Activated CD4-positive, alpha-beta T cell treated with anti-CD3 and anti-CD28 coated beads, Interleukin-2, amount 50 U/mL, for 4 hours (primary cell): Measurements from ENCODE around the gene ID3.
"Not testable (repeated sequence)": the region's sequence is repeated elsewhere in the genome, so short reads cannot be mapped to it uniquely, and the experiment has no call there.

ENCODE experiments used
- DNase-seq, 2 experiments: peaks; one replicate each; pipeline ENCODE4 v3.0.0-alpha.2; 2020

The ID3 gene

DNA sequence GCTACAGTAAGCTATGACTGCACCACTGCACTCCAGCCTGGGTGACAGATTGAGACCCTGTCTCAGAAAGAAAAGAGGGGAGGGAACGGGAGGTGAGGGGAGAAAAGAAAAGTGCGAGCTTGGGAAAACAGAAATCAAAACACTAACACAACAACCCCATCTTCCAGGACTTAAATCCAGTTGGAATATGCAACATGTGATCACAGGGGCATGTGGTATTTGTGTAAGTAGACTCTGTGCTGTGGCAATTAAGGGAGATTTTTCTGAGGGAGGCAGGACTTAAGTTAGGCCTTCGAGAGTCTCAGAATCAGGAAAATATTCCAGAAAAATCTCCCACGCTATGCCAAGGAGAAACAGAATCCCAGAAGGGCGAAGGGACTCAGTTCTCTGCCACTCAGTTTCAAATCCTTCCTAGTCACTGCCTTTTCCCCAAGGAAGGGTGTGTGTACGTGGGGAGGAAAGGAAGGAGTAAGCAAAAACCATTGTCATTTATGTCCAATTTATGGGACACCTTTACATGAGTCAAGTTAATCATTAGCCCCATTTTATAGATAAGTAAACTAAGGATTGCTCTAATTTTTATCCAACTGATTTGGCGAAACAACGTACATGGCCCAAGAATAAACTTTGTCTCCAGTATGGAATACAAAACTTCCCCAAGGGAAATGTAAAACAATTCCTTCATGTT is 12.3 kb downstream of the ID3 start:
- DNase-seq: no peak

DNA sequence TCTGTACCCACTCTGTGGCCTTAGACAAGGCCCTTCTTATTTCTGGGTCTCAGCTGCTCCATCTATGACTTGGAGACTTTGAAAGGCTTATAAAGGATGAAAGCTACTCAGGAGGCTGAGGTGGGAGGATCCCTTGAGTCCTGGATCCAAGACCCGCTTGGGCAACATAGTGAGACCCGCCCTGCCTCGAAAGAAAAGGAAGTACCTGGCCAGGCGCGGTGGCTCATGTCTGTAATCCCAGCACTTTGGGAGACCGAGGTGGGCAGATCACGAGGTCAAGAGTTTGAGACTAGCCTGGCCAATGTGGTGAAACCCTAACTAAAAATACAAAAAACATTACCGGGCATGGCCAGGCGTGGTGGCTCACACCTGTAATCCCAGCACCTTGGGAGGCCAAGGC is 13.4 kb downstream of the ID3 start:
- DNase-seq: no peak

DNA sequence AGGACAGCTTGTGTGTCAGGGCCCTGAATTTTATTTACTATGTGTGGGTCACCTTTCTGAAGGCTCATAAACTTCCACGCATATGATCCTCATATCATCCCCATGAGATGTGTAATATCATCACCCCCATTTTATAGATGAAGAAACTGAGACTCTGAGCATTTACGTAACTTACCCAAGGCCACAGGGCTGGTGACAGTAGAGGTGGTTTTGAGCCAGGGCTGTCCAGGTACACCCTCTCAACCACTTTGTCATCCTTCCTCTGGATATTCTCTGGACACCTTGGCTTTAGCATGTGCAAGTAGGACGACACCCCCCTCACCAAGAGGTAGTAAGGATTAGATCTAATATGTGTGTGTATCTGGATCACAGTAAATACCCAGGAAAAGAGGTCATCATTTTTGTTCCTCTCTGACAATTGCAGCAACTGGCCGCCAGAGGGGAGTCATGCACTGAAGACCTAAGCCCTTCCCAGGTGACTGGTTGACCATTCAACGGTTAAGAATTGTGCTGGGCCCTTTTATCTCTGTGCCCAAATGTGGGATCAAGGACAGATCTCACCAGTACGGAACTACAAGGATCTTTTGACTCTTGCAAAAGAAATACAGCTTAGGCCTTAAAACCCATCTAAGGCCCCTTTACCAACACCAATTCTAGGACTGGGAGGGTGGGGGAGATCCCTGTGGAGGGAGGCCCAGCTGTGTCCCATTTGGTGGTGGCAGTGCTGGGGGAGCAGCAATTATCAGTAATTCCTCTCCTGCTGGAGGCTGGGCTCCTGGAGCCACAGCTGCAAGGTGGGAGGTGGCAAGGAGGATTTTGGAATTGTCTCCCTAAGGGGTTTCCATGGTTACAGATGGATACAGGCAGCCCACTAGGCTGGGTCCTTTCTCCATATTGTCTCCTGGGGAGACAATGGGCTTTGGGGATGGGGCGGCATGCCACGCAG is 14.6 kb downstream of the ID3 start:
- DNase-seq: peak; percentile 65 to 69

DNA sequence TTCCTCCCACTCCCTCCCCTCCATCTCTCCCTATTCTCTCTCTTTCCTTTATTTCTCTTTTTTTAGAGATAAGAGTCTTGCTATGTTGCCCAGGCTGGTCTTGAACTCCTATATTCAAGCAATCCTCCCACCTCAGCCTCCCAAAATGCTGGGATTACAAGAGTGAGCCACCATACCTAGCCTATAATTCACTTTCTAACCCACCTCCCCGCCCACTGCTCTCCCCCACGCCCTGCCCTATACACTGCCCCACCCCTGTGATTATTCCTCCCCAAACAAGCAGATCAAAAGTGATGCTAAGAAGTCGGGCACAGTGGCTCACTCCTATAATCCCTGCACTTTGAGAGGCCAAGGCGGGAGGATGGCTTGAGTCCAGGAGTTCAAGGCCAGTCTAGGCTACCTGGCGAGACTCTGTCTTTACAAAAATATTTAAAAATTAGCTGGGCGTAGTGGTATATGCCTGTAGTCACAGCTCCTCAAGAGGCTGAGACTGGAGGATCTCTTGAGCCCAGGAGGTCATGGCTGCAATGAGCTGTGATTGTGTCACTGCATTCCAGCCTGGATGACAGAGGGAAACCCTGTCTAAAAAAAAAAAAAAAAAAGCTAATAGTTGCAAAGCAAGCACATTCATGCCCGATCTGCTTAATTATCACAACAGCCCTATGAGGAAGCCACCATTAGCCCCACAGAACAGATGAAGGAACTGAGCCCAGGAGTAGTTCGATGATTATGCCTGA is 15.4 kb downstream of the ID3 start:
- no peak for DNase-seq

DNA sequence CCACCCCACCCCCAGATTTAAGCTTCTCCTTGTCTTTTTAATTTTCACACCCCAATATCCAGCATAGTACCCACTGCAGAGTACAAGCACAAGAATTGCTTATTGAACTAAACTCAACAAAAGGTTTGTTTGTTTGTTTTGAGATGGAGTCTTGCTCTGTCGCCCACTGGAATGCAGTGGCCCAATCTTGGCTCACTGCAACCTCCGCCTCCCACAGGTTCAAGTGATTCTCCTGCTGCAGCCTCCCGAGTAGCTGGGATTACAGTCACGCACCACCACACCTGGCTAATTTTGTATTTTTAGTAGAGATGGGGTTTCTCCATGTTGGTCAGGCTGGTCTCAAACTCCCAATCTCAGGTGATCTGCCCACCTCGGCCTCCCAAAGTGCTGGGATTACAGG is 16.4 kb downstream of the ID3 start:
- DNase-seq: not testable (repeated sequence)

DNA sequence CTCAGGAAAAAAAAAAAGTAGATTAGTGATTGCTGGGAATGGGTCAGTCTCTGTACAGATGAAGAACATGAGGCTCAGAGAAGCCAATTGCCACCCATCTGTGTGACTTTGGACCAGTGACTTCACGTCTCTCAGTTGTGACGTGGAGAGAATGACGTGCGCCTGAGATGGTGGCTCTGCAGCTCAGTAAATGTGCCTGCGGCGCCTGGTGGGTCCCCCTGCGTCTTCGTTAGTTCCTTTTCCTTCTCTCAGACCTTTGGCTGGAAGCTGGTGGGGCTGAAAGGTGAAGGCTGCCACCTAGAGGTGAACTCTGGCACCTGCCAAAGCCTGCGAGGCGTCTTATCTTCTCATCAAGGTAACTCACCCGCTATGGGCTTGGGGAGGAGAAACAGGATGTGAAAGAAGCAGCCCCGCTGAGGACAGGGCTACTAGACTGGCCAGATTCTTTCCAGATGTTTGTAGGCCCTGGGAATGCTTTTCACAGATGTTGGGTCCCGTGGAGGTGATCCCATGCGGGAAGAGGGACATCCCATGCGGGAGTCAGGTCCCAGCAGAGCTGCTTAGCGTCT is 19.5 kb downstream of the ID3 start:
- peak; percentile 88 to 90 for DNase-seq

DNA sequence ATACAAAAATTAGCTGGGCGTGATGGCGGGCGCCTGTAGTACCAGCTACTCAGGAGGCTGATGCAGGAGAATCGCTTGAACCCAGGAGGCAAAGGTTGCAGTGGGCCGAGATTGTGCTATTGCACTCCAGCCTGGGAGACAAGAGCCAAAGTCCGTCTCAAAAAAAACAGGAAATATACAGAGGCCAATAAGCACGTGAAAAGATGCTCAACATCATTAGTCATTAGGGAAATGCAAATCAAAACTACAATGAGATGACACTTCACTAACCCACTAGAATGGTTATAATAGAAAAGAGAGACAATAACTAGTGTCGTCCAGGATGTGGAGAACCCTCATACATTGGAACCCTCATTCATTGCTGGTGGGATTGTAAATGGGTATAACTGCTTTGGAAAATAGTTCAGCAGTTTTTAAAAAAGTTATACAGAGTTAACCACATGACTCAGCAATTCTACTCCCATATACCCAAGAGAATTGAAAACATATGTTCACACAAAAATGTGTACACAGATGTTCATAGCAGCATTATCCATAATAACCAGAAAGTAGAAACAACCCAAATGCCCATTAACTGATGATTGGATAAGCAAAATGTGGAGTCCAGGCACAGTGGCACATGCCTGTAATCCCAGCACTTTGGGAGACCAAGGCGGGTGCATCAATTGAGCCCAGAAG is 21.9 kb downstream of the ID3 start:
- DNase-seq: no peak

DNA sequence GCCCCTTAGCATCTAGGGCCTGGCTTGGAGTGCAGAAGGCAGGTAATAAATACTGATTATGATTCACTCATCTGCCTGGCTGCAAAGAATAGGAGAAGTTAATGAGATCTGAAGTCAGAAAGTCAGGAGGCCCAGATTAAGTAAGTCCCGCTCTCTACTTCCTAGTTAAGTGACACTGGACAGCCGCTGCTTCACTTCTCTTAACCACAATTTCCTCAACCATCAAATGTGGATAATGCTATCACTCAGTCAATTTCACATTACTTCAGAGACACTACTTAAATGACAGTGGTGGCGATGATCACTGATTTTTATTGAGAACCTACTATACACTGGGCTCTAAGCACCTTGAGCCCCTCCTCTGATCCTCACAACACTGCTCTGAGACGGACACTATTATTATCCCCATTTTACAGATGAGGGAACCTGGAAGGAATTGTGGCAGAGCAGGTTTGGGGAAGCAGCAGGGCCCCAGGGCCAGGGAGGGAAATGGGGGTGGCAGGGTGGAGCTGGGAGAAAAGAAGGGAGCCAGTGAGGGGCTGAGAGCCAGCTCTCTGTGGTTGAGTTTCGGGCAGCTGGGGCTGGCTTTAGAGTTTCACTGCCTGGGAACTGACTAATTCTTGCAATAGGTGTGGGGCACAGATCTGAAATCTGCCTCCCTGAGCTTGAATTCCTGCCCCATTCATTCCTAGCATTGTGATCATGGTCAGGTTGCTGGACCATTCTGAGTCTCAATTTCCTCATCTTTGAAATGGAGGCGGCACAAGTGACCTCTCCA is 25.9 kb downstream of the ID3 start:
- DNase-seq: no peak

DNA sequence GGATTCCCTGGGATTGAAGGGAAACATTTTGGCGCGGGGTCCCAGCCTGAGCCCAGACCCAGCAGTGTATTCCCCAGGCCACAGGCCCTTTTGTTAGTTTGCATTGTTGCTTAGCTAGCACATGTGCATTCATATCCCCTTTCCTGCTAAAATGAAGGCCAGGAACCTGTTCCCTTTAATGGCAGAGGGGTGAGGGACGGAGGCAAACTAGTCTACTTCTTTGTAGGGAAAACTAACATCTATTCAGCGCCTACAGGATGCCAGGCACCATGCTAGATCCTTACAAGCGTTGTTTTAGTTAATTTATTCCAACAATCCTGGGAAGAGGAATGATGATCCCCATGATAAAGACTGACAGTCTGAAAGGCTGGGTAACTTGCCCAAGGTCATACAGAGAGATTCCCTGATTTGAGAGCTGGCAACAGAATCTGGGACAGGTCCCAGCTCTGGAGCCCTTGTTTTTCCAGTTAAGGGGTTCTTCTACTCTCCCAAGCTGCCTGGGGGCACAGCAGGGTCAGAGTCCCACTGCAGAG is 27.7 kb downstream of the ID3 start:
- DNase-seq: no peak

DNA sequence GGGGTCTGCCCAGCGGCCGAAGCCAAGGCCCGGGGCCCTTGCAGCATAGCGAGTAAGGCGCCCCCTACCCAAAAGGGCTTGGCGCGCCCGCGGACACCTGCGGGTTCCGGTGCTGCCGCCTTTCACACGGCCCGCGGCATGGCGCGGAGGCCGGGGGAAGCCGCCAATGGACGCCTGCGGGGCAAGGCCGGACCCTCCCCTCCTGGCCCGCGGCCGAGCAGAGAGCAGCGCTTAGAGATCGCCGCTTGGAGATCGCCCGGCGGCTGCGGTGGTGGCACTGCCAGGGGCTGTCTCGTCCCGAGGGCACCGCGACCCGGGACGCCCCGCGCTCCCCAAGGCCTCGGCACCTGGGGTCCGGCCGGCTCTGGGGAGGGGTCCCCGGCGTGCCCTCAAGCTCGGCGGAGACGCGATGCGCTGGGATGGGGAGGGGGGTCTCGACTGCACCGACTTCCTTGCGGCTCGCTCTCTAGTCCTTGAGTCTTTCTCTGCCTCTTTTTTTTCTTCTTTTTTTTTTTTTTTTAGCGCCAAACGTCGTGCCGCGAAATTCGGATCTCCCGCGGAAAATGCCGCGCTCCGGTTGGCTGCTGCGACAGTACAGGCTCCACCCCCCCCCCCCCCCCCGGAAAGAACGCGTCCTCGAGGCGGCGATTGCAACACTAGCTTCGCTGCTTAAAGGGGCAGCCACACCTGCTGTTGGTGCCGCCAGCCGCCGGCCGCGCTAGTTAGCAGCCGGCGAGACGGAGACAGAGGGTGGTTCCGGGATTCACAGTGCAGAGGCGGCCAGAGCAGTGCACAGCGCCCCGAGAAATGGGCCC is 28.3 kb downstream of the ID3 start, which contains the start of gene E2F2:
Gene E2F2 (minus strand): TSS at position 487 of the 815 bp plus-strand sequence. CDS start 440 bp downstream, at position 47.
- peak; percentile 73 to 74 for DNase-seq

DNA sequence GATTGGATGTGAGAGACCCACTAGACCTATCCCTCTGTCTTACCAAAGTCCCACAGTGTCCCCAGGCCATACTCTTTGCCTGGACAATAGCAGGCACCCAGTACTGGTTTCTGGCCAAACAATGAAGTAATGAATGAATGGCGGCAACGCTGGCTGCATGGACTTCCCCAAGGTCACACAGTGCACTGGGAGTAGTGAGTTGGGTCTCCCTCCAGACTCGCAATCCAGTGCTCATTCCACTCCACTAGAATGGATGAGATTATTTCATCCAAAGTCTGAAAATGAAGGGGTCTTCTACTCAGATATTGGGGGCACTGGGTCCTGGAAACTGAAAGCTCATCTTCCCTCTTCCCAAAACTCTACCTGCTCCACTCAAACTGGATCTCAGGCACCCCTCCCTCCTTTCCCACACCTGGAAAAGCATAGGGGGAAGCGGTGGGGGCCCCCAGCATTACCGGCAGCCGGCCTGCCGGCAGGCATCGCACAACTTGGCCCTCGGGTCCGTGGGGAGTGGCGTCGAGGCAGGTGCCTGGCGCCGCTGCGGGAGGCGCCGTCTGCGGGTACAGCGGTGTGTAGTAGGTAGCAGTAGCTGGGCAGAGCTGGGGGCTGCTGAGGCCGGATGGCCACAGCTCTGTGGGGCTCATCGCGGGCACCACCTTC is 29.1 kb downstream of the ID3 start:
- DNase-seq: no peak

DNA sequence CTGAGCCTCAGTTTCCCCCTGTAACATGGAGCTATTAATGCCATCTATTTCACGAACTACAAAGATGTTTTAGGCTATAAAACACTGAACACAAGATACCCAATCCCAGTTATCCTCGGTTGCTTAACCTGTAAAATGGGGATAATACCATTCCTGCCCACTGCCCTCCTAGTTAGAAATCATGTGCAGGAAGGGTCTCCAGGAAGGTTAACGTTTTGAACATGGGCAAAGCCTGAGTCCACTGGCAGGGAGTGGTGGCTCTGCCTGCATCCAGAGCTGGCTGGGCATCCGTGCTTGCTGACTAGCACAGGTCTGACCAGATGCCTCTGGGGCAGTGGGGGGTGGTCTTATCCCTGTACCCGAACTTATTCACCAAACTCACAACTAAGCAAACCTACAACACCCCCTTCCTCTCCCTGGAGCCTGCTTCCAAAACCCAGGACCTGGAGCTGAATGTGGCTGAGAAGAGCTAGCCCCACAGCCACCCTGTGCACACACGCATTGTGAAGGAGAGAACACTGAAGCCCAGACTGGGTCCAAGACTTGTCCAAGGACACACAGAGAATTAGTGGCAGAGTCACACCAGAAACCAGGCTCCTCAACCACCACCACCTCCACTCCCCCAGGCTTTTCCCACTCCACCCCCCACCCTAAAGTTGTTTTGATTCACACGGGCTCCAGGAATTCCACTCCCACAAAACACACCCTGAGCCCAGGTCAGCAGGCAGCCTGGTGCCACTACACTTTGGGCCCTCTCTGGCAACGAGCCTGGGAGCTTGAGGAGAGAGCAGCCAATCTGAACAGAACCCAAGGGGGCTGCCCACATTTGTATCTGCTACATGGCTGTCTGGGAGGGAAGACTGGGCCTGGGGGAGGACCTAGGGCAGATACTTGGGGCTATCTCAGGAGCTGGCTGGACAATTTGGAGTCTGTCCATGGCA is 29.9 kb downstream of the ID3 start:
- DNase-seq: no peak

DNA sequence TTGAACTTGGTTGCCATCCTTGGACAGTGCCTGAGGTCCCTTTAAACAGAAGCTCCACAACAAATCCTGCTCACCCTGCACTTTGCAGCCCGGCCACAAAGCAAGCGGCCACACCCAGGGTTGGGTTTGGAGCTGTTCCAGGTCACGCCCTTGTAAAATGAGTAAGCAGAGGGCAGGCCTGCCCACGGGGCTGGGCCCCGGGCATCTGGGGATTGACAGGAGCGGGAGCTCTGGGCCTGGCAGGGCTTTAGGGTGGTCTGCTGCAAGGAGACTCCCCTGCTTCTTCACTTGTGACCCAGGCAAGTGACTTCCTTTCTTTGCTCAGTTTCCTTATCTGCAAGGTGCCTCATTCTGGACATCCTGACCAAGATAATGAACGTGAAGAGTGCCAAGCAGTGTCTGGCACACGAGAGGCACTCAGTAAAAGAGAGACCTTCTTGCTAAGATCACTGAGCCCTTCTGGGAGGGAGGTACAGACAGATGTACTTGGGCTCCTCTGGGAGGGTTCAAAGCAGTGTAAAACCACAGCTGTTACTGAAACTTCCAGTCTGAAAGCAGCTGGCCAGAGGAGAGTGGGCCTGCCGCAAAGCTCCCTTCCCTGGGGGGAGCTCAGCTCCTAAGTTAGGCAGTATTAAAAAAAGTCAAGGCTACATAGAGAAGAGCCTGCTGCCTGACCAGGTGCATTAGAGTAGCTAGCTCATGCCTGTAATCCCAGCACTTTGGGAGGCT is 30.9 kb downstream of the ID3 start:
- DNase-seq: peak; percentile 68 to 74

DNA sequence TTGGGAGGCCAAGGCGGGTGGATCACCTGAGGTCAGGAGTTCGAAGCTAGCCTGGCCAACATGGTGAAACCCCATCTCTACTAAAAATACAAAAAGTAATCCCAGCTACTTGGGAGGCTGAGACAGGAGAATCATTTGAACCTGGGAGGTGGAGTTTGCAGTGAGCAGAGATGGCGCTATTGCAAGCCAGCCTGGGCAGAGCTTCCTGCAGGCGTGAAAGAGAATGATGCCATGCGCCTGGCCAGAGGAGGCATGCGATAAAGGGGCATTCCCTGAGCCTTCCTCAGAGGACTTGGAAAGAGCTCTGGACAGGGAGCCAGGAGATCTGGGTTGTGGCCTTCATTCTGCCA is 31.4 kb downstream of the ID3 start:
- DNase-seq: no peak

DNA sequence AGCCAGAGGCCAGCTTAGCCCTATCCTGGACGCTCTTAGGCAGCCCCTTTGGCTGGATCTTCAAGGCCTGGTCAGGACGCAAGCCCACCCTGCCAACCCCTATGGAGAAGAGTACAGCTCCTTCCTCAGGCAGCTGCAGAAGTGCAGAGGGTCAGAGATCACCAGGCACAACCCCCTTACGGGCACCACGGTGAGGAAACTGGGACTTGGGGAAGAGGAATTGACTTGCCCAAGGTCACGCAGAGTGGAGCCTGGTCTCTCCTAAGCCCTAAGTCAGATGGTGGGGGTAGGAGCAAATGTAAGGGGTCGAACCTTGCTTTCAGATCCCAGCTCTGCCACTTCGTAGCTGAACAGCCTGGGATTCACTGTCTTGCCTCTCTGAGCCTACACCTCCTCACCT is 31.9 kb downstream of the ID3 start:
- no peak for DNase-seq

DNA sequence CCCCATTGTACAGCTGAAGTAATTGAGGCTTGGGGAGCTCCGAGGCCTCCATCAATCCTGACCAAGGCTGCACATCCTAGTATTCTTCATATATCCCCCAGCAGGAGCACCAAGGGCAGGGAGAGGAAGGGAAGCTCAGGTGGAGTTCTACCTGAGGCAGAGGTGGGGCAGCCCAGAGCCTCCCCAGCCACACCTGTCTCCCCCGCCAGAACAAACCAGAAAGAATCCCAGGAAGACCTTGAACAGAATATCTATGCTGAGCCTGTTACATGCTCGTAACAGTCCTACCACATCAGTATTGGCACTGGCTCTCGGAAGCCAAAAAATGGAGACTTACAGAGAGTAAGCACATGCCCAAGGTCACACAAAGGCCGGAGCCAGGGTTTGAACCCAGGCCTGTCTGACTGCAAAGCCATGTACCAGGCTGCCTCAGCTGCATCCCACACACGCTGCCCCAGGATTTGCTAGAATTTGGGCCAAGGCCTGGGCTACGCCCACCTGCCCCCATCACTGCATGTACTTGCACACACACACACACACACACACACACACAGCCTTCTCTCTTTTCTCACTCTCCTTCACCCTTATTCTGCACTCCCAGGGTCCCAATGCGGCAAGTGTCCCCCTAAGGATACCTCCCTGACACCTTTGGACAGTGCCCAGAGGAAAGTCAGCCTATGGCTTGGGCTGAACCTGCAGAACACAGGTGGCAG is 32.8 kb downstream of the ID3 start:
- DNase-seq: no peak

DNA sequence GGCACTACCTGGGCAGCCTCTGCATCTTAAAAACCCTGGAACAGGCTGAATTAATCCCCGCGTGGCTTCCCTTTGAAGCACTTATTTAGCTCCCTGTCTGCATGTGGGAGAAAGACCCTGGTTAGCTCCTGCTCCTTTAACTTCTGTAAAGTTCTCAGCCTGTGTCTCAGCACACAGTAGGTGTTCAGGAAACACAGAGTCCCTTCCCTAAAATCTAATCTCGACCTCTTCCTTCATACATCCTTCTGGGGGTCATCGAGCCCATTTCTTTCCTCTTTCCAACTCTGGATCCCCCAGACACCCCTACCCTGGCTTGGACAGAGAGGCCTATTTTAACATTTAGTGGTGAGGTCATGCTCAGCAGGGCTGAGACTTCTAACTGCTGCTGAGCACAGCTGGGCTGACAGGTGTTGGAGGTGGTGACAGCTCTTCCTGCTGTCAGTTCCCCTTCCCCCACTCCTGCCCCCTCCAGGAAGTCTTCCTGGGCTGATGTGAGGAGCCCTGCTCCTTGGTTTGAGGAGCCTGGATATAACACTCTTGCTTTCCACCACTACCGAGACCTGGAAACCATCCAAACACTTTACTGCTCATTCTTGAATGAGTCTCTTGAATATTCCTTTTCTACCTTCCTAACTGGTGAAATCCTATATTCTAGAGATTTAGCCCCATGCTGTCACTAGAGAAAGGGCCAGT is 33.6 kb downstream of the ID3 start:
- no peak for DNase-seq
